HG03045 (cell line): ENCODE measurements around the gene MMP23B.

Source experiments
- ATAC-seq: cut with Tn5 transposase; IDR thresholded peaks from one replicate; pipeline ENCODE4 v1.9.1; 2021; ENCODE audit warnings: mild to moderate bottlenecking, moderate library complexity; ENCODE audit not compliant: unreplicated experiment

Gene MMP23B

GRCh38 chr1:1618396-1619068 lies 13.4 kb upstream of the MMP23B start:
- no peak for ATAC-seq

GRCh38 chr1:1619917-1620361 lies 12.0 kb upstream of the MMP23B start:
- no peak for ATAC-seq

- no peak for ATAC-seq
These were observed 11.4 kb upstream of the MMP23B start for GRCh38 chr1:1620433-1621139.

DNA sequence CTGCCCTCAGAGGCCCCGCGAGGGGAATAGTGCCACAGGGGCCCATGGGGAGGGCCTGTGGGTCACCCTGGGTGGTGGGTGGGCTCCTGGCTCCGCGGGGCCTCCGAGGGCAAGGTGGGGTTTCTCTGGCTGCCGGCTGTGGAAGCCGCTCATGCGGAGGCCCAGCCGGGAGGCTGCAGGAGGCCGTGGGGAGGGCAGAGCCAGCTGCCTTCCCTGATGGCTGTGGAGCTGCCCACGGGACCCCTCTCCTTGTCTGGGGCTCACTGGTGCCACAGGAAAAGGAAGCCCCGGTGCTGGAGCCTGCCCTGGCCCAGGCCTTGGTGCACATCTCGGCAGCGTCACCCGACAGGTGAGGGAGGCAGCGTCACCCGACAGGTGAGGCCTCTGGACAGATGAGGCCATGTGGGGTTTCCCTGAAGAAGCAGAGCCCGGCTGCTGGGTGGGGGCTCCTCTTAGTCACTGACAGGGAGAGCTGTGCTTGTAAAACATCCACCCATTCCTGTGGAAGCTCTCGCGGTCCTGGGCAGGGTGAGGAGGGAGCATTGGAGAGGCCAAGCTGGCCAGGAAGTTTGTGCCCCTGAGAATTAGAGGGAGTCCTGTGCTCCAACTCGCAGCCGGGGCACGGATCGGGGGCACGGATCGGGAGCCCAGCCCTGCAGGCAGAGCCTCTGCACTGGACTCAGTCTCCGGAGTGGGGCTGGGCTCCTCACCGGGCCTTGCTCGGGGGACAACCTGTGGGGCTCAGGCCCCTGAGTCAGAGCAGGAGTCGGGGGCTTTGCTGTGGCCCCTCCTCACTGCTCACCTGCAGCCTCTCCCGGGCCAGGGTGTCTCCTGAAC lies 10.6 kb upstream of the MMP23B start:
- no peak for ATAC-seq

DNA sequence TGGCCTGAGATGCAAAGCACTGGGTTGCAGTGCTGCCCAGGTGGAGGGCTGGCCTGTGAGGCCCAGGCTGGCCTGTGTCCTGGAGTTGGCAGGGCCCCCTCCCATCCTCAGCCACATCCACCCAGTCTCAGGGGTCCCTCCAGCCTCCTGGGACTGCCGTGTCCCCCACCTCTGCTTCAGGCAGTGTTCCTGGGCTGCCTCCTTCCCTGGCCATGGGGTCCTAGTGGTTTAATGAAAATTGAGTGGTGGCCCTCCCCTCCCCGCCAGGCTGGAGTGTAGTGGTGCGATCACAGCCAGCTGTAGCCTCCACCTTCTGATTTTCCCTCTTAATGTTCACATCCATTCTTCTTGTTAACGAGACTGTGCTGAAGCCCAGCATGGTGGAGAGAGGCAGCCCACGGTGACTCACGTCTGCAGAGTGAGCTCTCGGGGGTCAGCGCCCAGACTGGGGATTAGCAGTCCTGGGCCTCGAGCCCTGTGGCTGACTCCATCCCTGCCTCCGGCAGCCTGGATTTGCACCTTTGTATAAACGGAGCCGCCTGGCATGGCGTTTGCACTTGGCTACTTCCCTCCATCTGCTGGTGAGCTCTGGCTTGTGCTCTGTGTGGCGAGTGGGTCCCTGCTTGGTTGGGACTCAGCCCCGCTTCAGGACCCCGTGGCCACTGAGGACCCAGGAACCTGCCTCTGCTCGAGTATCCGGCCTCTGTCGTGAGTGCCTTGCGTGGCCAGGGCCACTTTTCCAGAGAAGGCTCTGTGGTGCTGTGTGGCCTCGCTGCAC lies 9.8 kb upstream of the MMP23B start:
- ATAC-seq, result no peak

DNA sequence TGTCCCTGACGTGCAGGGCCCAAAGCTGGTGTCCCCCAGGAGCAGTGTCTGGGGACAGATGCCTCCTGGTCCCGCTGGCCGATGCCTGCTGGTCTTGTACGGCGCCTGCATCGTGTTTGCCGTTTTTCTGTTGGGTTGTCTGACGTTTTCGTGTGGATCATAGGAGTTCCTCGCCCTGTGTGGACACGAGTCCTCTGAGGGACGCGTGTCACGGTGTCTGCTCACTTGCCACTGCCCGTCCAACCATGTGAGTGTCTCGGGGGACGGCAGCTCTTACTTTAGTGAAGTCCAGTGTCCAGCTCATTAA lies 9.2 kb upstream of the MMP23B start:
- ATAC-seq, result no peak

- ATAC-seq, result no peak
These were observed 8.8 kb upstream of the MMP23B start for GRCh38 chr1:1623181-1623630.

DNA sequence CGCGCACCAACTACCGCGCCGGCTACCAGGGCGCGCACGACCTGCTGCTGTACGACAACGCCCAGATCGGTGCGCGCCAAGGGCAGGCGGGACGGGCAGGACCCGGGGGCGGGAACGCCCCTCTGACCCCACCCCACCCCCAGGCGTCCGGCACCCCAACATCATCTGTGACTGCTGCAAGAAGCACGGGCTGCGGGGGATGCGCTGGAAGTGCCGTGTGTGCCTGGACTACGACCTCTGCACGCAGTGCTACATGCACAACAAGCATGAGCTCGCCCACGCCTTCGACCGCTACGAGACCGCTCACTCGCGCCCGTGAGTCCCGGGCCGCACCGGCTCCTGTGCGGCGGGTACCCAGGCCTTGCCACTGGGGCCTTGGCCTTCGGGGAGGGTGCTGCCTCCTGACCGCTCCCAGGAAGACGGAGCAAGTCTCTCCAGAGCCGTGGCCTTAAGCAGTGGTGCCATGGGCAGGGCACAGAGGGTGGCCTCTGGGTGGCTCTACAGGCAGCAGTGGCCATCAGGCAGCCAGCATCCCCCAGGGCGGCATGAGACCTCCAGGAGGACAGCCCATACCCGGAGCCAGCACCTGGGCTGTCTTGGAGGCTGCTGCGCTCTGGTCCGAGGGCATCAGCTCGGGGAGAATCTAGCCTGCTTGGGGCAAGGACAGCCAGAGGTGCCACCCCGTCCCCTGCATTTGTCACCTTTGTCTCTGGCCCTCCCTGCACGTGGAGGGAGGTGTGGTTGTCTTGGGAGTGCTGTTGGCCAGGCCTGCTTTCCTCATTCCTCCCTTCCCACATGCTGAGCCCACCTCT lies 8.1 kb upstream of the MMP23B start:
- ATAC-seq, result no peak

GRCh38 chr1:1624443-1625403 lies 7.2 kb upstream of the MMP23B start:
- no peak for ATAC-seq

GRCh38 chr1:1625404-1625775 lies 6.6 kb upstream of the MMP23B start:
- ATAC-seq, result no peak

- no peak for ATAC-seq
These were observed 6.2 kb upstream of the MMP23B start for GRCh38 chr1:1625824-1626206.

DNA sequence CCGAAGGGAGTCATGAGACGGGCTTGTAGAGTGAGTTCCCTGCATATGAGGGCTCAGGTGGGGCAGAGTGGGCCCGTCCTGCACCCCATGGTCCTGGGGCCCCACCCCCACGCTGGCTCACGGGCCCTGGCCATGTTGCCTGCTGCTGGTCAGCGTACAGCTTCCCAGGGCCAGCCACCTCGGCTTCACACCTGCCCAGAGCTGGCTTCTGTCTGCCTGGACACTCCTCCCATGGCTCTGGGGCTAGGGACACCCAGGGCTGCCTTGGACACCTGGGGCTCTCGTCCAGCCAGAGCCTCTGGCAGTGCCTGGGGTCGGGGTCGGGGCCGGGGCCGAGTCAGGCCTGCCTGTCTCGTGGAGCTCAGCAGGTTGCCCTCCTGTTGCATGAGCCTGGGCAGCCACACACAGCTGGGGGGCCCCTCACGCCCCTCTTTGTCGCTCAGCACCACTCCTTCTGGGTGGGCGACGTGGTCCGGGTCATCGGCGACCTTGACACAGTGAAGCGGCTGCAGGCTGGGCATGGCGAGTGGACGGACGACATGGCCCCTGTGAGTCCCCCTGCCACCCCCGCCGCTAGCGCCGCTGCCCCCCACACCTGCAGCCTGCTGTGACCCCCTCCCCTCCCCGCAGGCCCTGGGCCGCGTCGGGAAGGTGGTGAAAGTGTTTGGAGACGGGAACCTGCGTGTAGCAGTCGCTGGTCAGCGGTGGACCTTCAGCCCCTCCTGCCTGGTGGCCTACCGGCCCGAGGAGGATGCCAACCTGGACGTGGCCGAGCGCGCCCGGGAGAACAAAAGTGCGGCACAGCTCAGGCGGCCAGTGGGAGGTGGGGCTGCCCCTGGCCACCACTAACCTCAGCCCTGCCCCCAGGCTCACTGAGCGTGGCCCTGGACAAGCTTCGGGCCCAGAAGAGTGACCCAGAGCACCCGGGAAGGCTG lies 5.5 kb upstream of the MMP23B start:
- no peak for ATAC-seq

GRCh38 chr1:1627261-1627828 lies 4.6 kb upstream of the MMP23B start:
- ATAC-seq, result no peak

GRCh38 chr1:1627829-1628753 lies 3.9 kb upstream of the MMP23B start:
- no peak for ATAC-seq

GRCh38 chr1:1628754-1629429 lies 3.1 kb upstream of the MMP23B start:
- no peak for ATAC-seq
